Sigmoid colon (tissue), 4 donors: ENCODE data around the gene ACSL5.

Source experiments
- CTCF ChIP-seq, 4 experiments: fragments of 450-650 bp in 3 of 4; fragments of 200-600 bp in 1 of 4; IDR thresholded peaks; one replicate each; pipeline ENCODE4 v1.5.1; 2016 to 2019; ENCODE audit warnings: antibody characterized with exemption in 4 of 4, mild to moderate bottlenecking in 3 of 4, moderate library complexity in 2 of 4
- EP300 ChIP-seq, 4 donors: sonication (generic); formaldehyde crosslinking; IDR thresholded peaks; one replicate each; pipeline ENCODE4 v1.6.1; 2017; ENCODE audit warnings: antibody characterized with exemption in 4 of 4
- POLR2A ChIP-seq, 2 donors: fragments of 450-650 bp; IDR thresholded peaks; one replicate each; pipeline ENCODE4 v1.6.1; 2016; ENCODE audit warnings: antibody characterized with exemption in 2 of 2, mild to moderate bottlenecking in 2 of 2, moderate library complexity in 2 of 2
- POLR2AphosphoS5 ChIP-seq, 4 donors: sonication (generic); formaldehyde crosslinking; IDR thresholded peaks; one replicate each; pipeline ENCODE4 v1.6.1; 2017; ENCODE audit warnings: antibody characterized with exemption in 4 of 4

- TF ChIP-seq CTCF (IDR thresholded peaks at IDR 0.05), result no peak
- TF ChIP-seq POLR2A (IDR thresholded peaks at IDR 0.05), result no peak
- TF ChIP-seq POLR2AphosphoS5 (IDR thresholded peaks at IDR 0.05), result no peak
- TF ChIP-seq EP300 (IDR thresholded peaks at IDR 0.05), result no peak
Measured at GRCh38 chr10:112332022-112332421, 41.9 kb upstream of the ACSL5 start.
